Measurements from ENCODE around the gene INPP4B. TPM values are rescaled to one million over a fixed set of nuclear protein-coding genes. Genes with fewer than 3 reads are reported as not detected.
"Not testable (repeated sequence)": the region's sequence is repeated elsewhere in the genome, so short reads cannot be mapped to it uniquely, and the experiment has no call there.

The INPP4B gene
- total RNA-seq, 2 experiments from 2014 or later = 45.7 to 46.3 TPM

GRCh38 chr4:142088906-142089305, 757.2 kb downstream of the INPP4B start:
- no peak for DNase-seq
- Mint-ChIP-seq H3K9me3 (no peaks in the 10 kb centered on the region), H3K36me3 (peaks cover 23% of the 10 kb centered on the region), H3K27me3 (no peaks in the 10 kb centered on the region), H3K27ac (no peak overlapping the region), H3K4me1 (no peaks in the 10 kb centered on the region), H3K4me3 (no peak overlapping the region)

- Mint-ChIP-seq H3K4me1 (no peaks in the 10 kb centered on the region), H3K27ac (no peak overlapping the region), H3K4me3 (no peak overlapping the region), H3K36me3 (peaks cover 23% of the 10 kb centered on the region), H3K9me3 (no peaks in the 10 kb centered on the region), H3K27me3 (no peaks in the 10 kb centered on the region)
- no peak for DNase-seq
Observed at GRCh38 chr4:142085513-142086292, 760.4 kb downstream of the INPP4B start.

- no peak overlapping the region for H3K4me3 Mint-ChIP-seq
- H3K4me1 Mint-ChIP-seq = no peaks in the 10 kb centered on the region
- no peak for DNase-seq
- H3K9me3 Mint-ChIP-seq = no peaks in the 10 kb centered on the region
- no peak overlapping the region for H3K27ac Mint-ChIP-seq
- no peaks in the 10 kb centered on the region for H3K27me3 Mint-ChIP-seq
- H3K36me3 Mint-ChIP-seq = peaks cover 19% of the 10 kb centered on the region
Observed at GRCh38 chr4:142083264-142083663, 762.8 kb downstream of the INPP4B start.

GRCh38 chr4:142081025-142081424, 765.1 kb downstream of the INPP4B start:
- Mint-ChIP-seq H3K27me3 (no peaks in the 10 kb centered on the region), H3K9me3 (no peaks in the 10 kb centered on the region), H3K36me3 (peaks cover 21% of the 10 kb centered on the region), H3K4me1 (no peaks in the 10 kb centered on the region), H3K4me3 (no peak overlapping the region), H3K27ac (no peak overlapping the region)
- DNase-seq = no peak

GRCh38 chr4:142079959-142080358, 766.1 kb downstream of the INPP4B start:
- Mint-ChIP-seq H3K4me1 (no peaks in the 10 kb centered on the region), H3K27ac (no peak overlapping the region), H3K36me3 (peaks cover 24% of the 10 kb centered on the region), H3K9me3 (no peaks in the 10 kb centered on the region), H3K27me3 (no peaks in the 10 kb centered on the region), H3K4me3 (no peak overlapping the region)
- no peak for DNase-seq

- Mint-ChIP-seq H3K27ac (no peak overlapping the region), H3K27me3 (no peaks in the 10 kb centered on the region), H3K4me1 (no peaks in the 10 kb centered on the region), H3K36me3 (peaks cover 41% of the 10 kb centered on the region), H3K4me3 (no peak overlapping the region), H3K9me3 (no peaks in the 10 kb centered on the region)
- no peak for DNase-seq
Observed at GRCh38 chr4:142077048-142077447, 769.1 kb downstream of the INPP4B start.

- not testable (repeated sequence) for H3K4me1 Mint-ChIP-seq, H3K27ac Mint-ChIP-seq, DNase-seq, H3K27me3 Mint-ChIP-seq, H3K4me3 Mint-ChIP-seq
- Mint-ChIP-seq H3K36me3 (peaks cover 69% of the 10 kb centered on the region), H3K9me3 (peaks cover 20% of the 10 kb centered on the region)
Observed at GRCh38 chr4:142068304-142068703, 777.8 kb downstream of the INPP4B start.

GRCh38 chr4:142066562-142066961, 779.5 kb downstream of the INPP4B start:
- not testable (repeated sequence) for H3K27ac Mint-ChIP-seq, H3K27me3 Mint-ChIP-seq, H3K4me1 Mint-ChIP-seq, DNase-seq, H3K4me3 Mint-ChIP-seq
- Mint-ChIP-seq H3K36me3 (peaks cover 66% of the 10 kb centered on the region), H3K9me3 (peaks cover 19% of the 10 kb centered on the region)

GRCh38 chr4:142065086-142065647, 780.9 kb downstream of the INPP4B start:
- peaks cover 18% of the 10 kb centered on the region for H3K9me3 Mint-ChIP-seq
- peaks cover 7% of the 10 kb centered on the region for H3K4me1 Mint-ChIP-seq
- H3K36me3 Mint-ChIP-seq = peaks cover 55% of the 10 kb centered on the region
- no peaks in the 10 kb centered on the region for H3K27me3 Mint-ChIP-seq
- H3K27ac Mint-ChIP-seq = no peak overlapping the region
- DNase-seq = no peak
- H3K4me3 Mint-ChIP-seq = no peak overlapping the region

- peaks cover 7% of the 10 kb centered on the region for H3K4me1 Mint-ChIP-seq
- no peaks in the 10 kb centered on the region for H3K27me3 Mint-ChIP-seq
- no peak overlapping the region for H3K27ac Mint-ChIP-seq
- no peak for DNase-seq
- H3K4me3 Mint-ChIP-seq = no peak overlapping the region
- peaks cover 13% of the 10 kb centered on the region for H3K9me3 Mint-ChIP-seq
- H3K36me3 Mint-ChIP-seq = peaks cover 49% of the 10 kb centered on the region
Observed at GRCh38 chr4:142064181-142064580, 781.9 kb downstream of the INPP4B start.

GRCh38 chr4:142045996-142046395, 800.1 kb downstream of the INPP4B start:
- DNase-seq = no peak
- H3K36me3 Mint-ChIP-seq = peaks cover 28% of the 10 kb centered on the region
- H3K27me3 Mint-ChIP-seq = no peaks in the 10 kb centered on the region
- no peaks in the 10 kb centered on the region for H3K9me3 Mint-ChIP-seq
- peaks cover 6% of the 10 kb centered on the region for H3K4me1 Mint-ChIP-seq
- no peak overlapping the region for H3K27ac Mint-ChIP-seq
- no peak overlapping the region for H3K4me3 Mint-ChIP-seq

- no peaks in the 10 kb centered on the region for H3K9me3 Mint-ChIP-seq
- H3K27me3 Mint-ChIP-seq = no peaks in the 10 kb centered on the region
- no peak overlapping the region for H3K4me3 Mint-ChIP-seq
- peaks cover 6% of the 10 kb centered on the region for H3K4me1 Mint-ChIP-seq
- peaks cover 27% of the 10 kb centered on the region for H3K36me3 Mint-ChIP-seq
- no peak overlapping the region for H3K27ac Mint-ChIP-seq
- no peak for DNase-seq
Observed at GRCh38 chr4:142044271-142044670, 801.8 kb downstream of the INPP4B start.

GRCh38 chr4:142043509-142043908, 802.6 kb downstream of the INPP4B start:
- Mint-ChIP-seq H3K9me3 (no peaks in the 10 kb centered on the region), H3K4me1 (peaks cover 8% of the 10 kb centered on the region), H3K36me3 (peaks cover 27% of the 10 kb centered on the region), H3K27ac (no peak overlapping the region), H3K27me3 (no peaks in the 10 kb centered on the region), H3K4me3 (no peak overlapping the region)
- DNase-seq = no peak

- peaks cover 27% of the 10 kb centered on the region for H3K36me3 Mint-ChIP-seq
- H3K27ac Mint-ChIP-seq = no peak overlapping the region
- H3K9me3 Mint-ChIP-seq = no peaks in the 10 kb centered on the region
- H3K4me3 Mint-ChIP-seq = no peak overlapping the region
- DNase-seq = no peak
- H3K27me3 Mint-ChIP-seq = no peaks in the 10 kb centered on the region
- peaks cover 11% of the 10 kb centered on the region for H3K4me1 Mint-ChIP-seq
Observed at GRCh38 chr4:142041788-142042187, 804.3 kb downstream of the INPP4B start.

- H3K27me3 Mint-ChIP-seq = no peaks in the 10 kb centered on the region
- no peak overlapping the region for H3K27ac Mint-ChIP-seq
- peaks cover 22% of the 10 kb centered on the region for H3K36me3 Mint-ChIP-seq
- H3K9me3 Mint-ChIP-seq = no peaks in the 10 kb centered on the region
- peaks cover 11% of the 10 kb centered on the region for H3K4me1 Mint-ChIP-seq
- no peak overlapping the region for H3K4me3 Mint-ChIP-seq
- DNase-seq = no peak
Observed at GRCh38 chr4:142040043-142040442, 806.1 kb downstream of the INPP4B start.
